H9 (cell line): Measurements from ENCODE around the gene SLC46A3. TPM values are rescaled to one million over a fixed set of nuclear protein-coding genes. Genes with fewer than 3 reads are reported as not detected.

Experiments used
- DNase-seq: peaks from one replicate; pipeline ENCODE4 v3.0.0-alpha.2; 2017
- H2AFZ ChIP-seq: one replicate; pipeline ENCODE4 v1.6.1; 2013; ENCODE audit warnings: mild to moderate bottlenecking, low read length, control low read depth, moderate library complexity
- H2AK5ac ChIP-seq: 2 replicates; pipeline ENCODE4 v1.6.1; 2013; ENCODE audit warnings: low read length, control low read depth, mixed read lengths; ENCODE audit not compliant: insufficient read length
- H2BK120ac ChIP-seq: one replicate; pipeline ENCODE4 v1.6.1; 2013; ENCODE audit warnings: low read depth, mild to moderate bottlenecking, low read length, control low read depth, inconsistent platforms; ENCODE audit not compliant: poor library complexity, severe bottlenecking
- H2BK12ac ChIP-seq: 2 replicates; pipeline ENCODE4 v1.6.1; 2013; ENCODE audit warnings: low read length, control low read depth, mixed read lengths, low read depth; ENCODE audit not compliant: insufficient read length
- H2BK15ac ChIP-seq: 2 replicates; pipeline ENCODE4 v1.6.1; 2013; ENCODE audit warnings: low read depth, low read length, control low read depth
- H2BK20ac ChIP-seq: one replicate; pipeline ENCODE4 v1.6.1; 2013; ENCODE audit warnings: low read depth, mild to moderate bottlenecking, low read length, control low read depth, inconsistent platforms; ENCODE audit not compliant: poor library complexity, severe bottlenecking
- H2BK5ac ChIP-seq: 2 replicates; pipeline ENCODE4 v1.6.1; 2013; ENCODE audit warnings: low read length, control low read depth, mixed read lengths; ENCODE audit not compliant: insufficient read length
- H3K14ac ChIP-seq: 2 replicates; pipeline ENCODE4 v1.6.1; 2013; ENCODE audit warnings: low read length, control low read depth; ENCODE audit not compliant: insufficient read depth
- H3K18ac ChIP-seq: 2 replicates; pipeline ENCODE4 v1.6.1; 2013; ENCODE audit warnings: low read depth, mild to moderate bottlenecking, mixed read lengths, low read length, control low read depth; ENCODE audit not compliant: insufficient read length
- H3K23ac ChIP-seq: 2 replicates; pipeline ENCODE4 v1.6.1; 2013; ENCODE audit warnings: low read length, control low read depth, mixed read lengths, low read depth; ENCODE audit not compliant: insufficient read length
- H3K23me2 ChIP-seq: 2 replicates; pipeline ENCODE4 v1.6.1; 2013; ENCODE audit warnings: low read depth, mild to moderate bottlenecking, mixed read lengths, low read length, control low read depth; ENCODE audit not compliant: insufficient read length, poor library complexity, severe bottlenecking
- H3K27ac ChIP-seq: 2 replicates; pipeline ENCODE4 v1.5.1; 2013; ENCODE audit warnings: low read length, control low read depth, mixed read lengths, low read depth; ENCODE audit not compliant: insufficient read length
- H3K27me3 ChIP-seq: 2 replicates; pipeline ENCODE4 v1.6.1; 2013; ENCODE audit warnings: low read length, control low read depth, inconsistent platforms; ENCODE audit not compliant: insufficient read depth
- H3K4ac ChIP-seq: 2 replicates; pipeline ENCODE4 v1.6.1; 2013; ENCODE audit warnings: low read depth, mild to moderate bottlenecking, control low read depth, inconsistent platforms, low read length, moderate library complexity
- H3K4me1 ChIP-seq: 2 replicates; pipeline ENCODE4 v1.6.1; 2013; ENCODE audit warnings: low read length, control low read depth, inconsistent platforms; ENCODE audit not compliant: insufficient read depth
- H3K4me2 ChIP-seq: 2 replicates; pipeline ENCODE4 v1.6.1; 2013; ENCODE audit warnings: low read length, control low read depth, mixed read lengths; ENCODE audit not compliant: insufficient read length, insufficient read depth
- H3K56ac ChIP-seq: 2 replicates; pipeline ENCODE4 v1.6.1; 2013; ENCODE audit warnings: low read depth, mild to moderate bottlenecking, mixed read lengths, low read length, control low read depth; ENCODE audit not compliant: insufficient read length
- H3K79me1 ChIP-seq: 2 replicates; pipeline ENCODE4 v1.6.1; 2013; ENCODE audit warnings: low read depth, mild to moderate bottlenecking, moderate library complexity, low read length, control low read depth, inconsistent platforms; ENCODE audit not compliant: insufficient read depth, poor library complexity, severe bottlenecking
- H3K79me2 ChIP-seq: 2 replicates; pipeline ENCODE4 v1.6.1; 2013; ENCODE audit warnings: low read length, control low read depth, inconsistent platforms; ENCODE audit not compliant: insufficient read depth
- H3K9ac ChIP-seq: 2 replicates; pipeline ENCODE4 v1.6.1; 2013; ENCODE audit warnings: low read length, control low read depth, mixed read lengths; ENCODE audit not compliant: insufficient read length; ENCODE audit errors: extremely low read depth
- H3K9me3 ChIP-seq: one replicate; pipeline ENCODE4 v1.6.1; 2013; ENCODE audit warnings: low read depth, low read length, inconsistent platforms; ENCODE audit not compliant: control insufficient read depth
- H3T11ph ChIP-seq: one replicate; pipeline ENCODE4 v1.6.1; 2013; ENCODE audit warnings: mild to moderate bottlenecking, low read length, control low read depth, inconsistent platforms
- H4K20me1 ChIP-seq: one replicate; pipeline ENCODE4 v1.6.1; 2013; ENCODE audit not compliant: control insufficient read depth, insufficient read length, insufficient read depth
- H4K5ac ChIP-seq: 2 replicates; pipeline ENCODE4 v1.6.1; 2013; ENCODE audit warnings: low read depth, mild to moderate bottlenecking, mixed read lengths, low read length, control low read depth; ENCODE audit not compliant: insufficient read length
- H4K8ac ChIP-seq: replicated peaks from 2 replicates; pipeline ENCODE4 v1.6.1; 2013; ENCODE audit warnings: low read length, control low read depth, mixed read lengths, low read depth; ENCODE audit not compliant: insufficient read length
- H4K91ac ChIP-seq: 2 replicates; pipeline ENCODE4 v1.6.1; 2013; ENCODE audit warnings: low read depth, mild to moderate bottlenecking, moderate library complexity, mixed read lengths, low read length, control low read depth; ENCODE audit not compliant: insufficient read length
- H3K27ac Mint-ChIP-seq, 3 experiments: 2 replicates in 2 of 3; 3 replicates in 1 of 3; pipeline ENCODE4 v1.8.0; 2020 to 2021; ENCODE audit warnings: mixed read lengths in 3 of 3, mild to moderate bottlenecking in 1 of 3, moderate library complexity in 1 of 3
- H3K27me3 Mint-ChIP-seq: 2 replicates; pipeline ENCODE4 v1.8.0; 2021; ENCODE audit warnings: low read depth, mild to moderate bottlenecking, moderate library complexity, mixed read lengths
- H3K36me3 Mint-ChIP-seq, 3 experiments: 2 replicates in 2 of 3; 3 replicates in 1 of 3; pipeline ENCODE4 v1.8.0; 2020 to 2021; ENCODE audit warnings: low read depth in 3 of 3, mixed read lengths in 3 of 3; ENCODE audit not compliant: insufficient read depth in 1 of 3
- H3K4me1 Mint-ChIP-seq, 2 experiments: 2 replicates each; pipeline ENCODE4 v1.8.0; 2020; ENCODE audit warnings: mixed read lengths in 2 of 2
- H3K4me3 Mint-ChIP-seq, 2 experiments: 2 replicates in 1 of 2; 3 replicates in 1 of 2; pipeline ENCODE4 v1.8.0; 2020 to 2021; ENCODE audit warnings: mild to moderate bottlenecking in 2 of 2, mixed read lengths in 2 of 2, moderate library complexity in 1 of 2
- H3K9me3 Mint-ChIP-seq, 2 experiments: 2 replicates in 1 of 2; 3 replicates in 1 of 2; pipeline ENCODE4 v1.8.0; 2020; ENCODE audit warnings: mild to moderate bottlenecking in 2 of 2, mixed read lengths in 2 of 2, moderate library complexity in 1 of 2
- CTCF ChIP-seq: fragments of 200-600 bp; sonication (generic); conservative IDR thresholded peaks from 3 replicates; pipeline ENCODE4 v1.8.0; 2021; ENCODE audit warnings: antibody characterized with exemption, mild to moderate bottlenecking
- WGBS: extraction: QIAGEN DNeasy Blood & Tissue Kit; methylation state at CpG from one replicate; pipeline ENCODE4 v1.1.7; 2013; ENCODE audit warnings: missing lambda C conversion rate, low lambda C conversion rate, mixed read lengths; ENCODE audit not compliant: insufficient read length; ENCODE audit errors: extremely low coverage; 5-methylcytosine and 5-hydroxymethylcytosine counted together
- total RNA-seq: library from RNA; stranded (reverse); gene quantifications from 2 replicates; pipeline ENCODE4 v1.2.1, GENCODE V29; 2021

The SLC46A3 gene
- total RNA-seq, 1 experiment from 2014 or later: 0.26 TPM

GRCh38 chr13:28710161-28710560 lies 8.6 kb downstream of the SLC46A3 start:
- no peak overlapping the region for H3T11ph ChIP-seq
- Mint-ChIP-seq H3K27ac (peak overlapping the region in 1 of 3 experiments; percentile 70; a peak in 1 of 7 replicates), H3K36me3 (no peaks in the 10 kb centered on the region; a peak in 1 of 7 replicates), H3K9me3 (no peaks in the 10 kb centered on the region), H3K4me1 (peaks cover 0 to 6% of the 10 kb centered on the region in 2 experiments; a peak in 1 of 4 replicates), H3K27me3 (no peaks in the 10 kb centered on the region; the same call in 1 of the 2 replicates), H3K4me3 (no peak overlapping the region)
- H3K56ac ChIP-seq: no peak overlapping the region
- no peaks in the 10 kb centered on the region for H3K79me1 ChIP-seq
- no peak overlapping the region for H4K5ac ChIP-seq
- H2BK120ac ChIP-seq: no peak overlapping the region
- H2BK15ac ChIP-seq: no peak overlapping the region
- H2AFZ ChIP-seq: no peak overlapping the region
- no peak overlapping the region for H2BK5ac ChIP-seq
- no peak overlapping the region for H3K9ac ChIP-seq
- H3K4ac ChIP-seq: no peak overlapping the region
- H3K23me2 ChIP-seq: no peaks in the 10 kb centered on the region
- no peak overlapping the region for H2BK12ac ChIP-seq
- no peak overlapping the region for H4K8ac ChIP-seq
- DNase-seq: no peak
- no peak overlapping the region for H3K27ac ChIP-seq
- WGBS: no CpG with 5 or more reads among the region's 4 CpGs
- no peak overlapping the region for H4K91ac ChIP-seq
- H3K14ac ChIP-seq: no peak overlapping the region
- H2BK20ac ChIP-seq: no peak overlapping the region
- H2AK5ac ChIP-seq: no peak overlapping the region
- TF ChIP-seq CTCF: no peak
- H3K9me3 ChIP-seq: no peaks in the 10 kb centered on the region
- H3K18ac ChIP-seq: no peak overlapping the region
- no peaks in the 10 kb centered on the region for H3K4me1 ChIP-seq
- H3K79me2 ChIP-seq: no peaks in the 10 kb centered on the region
- no peaks in the 10 kb centered on the region for H3K27me3 ChIP-seq
- H4K20me1 ChIP-seq: no peaks in the 10 kb centered on the region
- no peak overlapping the region for H3K4me2 ChIP-seq
- H3K23ac ChIP-seq: no peak overlapping the region
